ENCODE data around the gene IL4I1. TPM values are rescaled to one million over a fixed set of nuclear protein-coding genes. Genes with fewer than 3 reads are reported as not detected.
A peak's percentile ranks its signal among the peaks of the same experiment; 100 is the strongest.

IL4I1 gene
- total RNA-seq, 1 experiment from 2014 or later, result not detected

DNA sequence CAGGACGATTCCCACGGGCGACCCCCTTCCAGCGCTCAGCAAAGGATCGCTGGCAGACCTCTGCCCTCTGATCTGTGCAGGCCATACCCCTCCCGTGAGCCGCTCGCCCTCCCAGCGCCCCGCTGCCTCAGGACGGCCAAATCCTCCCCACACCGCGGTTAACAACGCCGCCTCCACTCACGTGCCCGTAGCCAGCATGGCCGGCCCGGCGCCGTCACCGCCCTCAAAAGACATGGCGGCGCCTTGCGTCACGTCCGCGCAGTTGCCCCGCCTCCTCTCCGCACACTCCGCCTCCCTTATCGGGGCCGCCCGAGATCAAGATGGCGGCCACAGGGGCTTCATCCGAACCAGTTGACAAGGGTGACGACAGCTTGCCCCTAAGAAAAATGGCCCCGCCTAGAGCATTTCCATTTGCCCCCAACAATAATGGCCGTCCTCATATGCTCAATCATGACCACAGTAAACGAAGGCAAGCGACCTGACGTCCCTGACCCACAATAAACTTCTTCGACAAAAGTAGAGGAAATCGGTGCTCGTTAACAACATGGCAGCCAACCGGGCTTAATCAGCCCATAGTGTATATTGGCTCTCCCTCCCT, 20.2 kb downstream of the IL4I1 start:
- Mint-ChIP-seq H3K9me3 (ENCODE audit: unreplicated experiment) (no peaks in the 10 kb centered on the region), H3K27me3 (ENCODE audit: insufficient read depth, unreplicated experiment) (no peaks in the 10 kb centered on the region), H3K4me3 (ENCODE audit: unreplicated experiment) (no peak overlapping the region), H3K36me3 (ENCODE audit: insufficient read depth, unreplicated experiment) (peaks cover 52% of the 10 kb centered on the region), H3K4me1 (ENCODE audit: insufficient read depth, unreplicated experiment) (peaks cover 10% of the 10 kb centered on the region), H3K27ac (ENCODE audit: low read depth, unreplicated experiment) (no peak overlapping the region)
- POLR2A ChIA-PET, result interaction anchor here (0.7 to 4.0 kb wide), 22 partner anchors 10 to 634 kb away, joined by 3 to 78 read pairs (median 8); partner anchors contain the start of genes AP2A1, ATF5, BCL2L12 and FUZ
- CTCF ChIA-PET, result no interaction called here
- TF ChIP-seq CTCF (IDR thresholded peaks at IDR 0.05; ENCODE audit: unreplicated experiment), result no peak
- BruUV-seq (replicated peaks), result no TSS peak
- intact Hi-C loops (cut with micrococcal nuclease), result loop anchor here (2.0 kb wide), 1 partner anchor 52 kb away; the partner anchor contains the start of genes ATF5 and NUP62
- DNase-seq (ENCODE audit: unreplicated experiment), result peak; percentile 99

- BruUV-seq (replicated peaks), result no TSS peak
- H3K9me3 Mint-ChIP-seq (ENCODE audit: unreplicated experiment), result no peaks in the 10 kb centered on the region
- intact Hi-C loops (cut with micrococcal nuclease), result loop anchor here (2.0 kb wide), 1 partner anchor 53 kb away; the partner anchor contains the start of genes ATF5 and NUP62
- no peak overlapping the region for H3K27ac Mint-ChIP-seq (ENCODE audit: low read depth, unreplicated experiment)
- H3K36me3 Mint-ChIP-seq (ENCODE audit: insufficient read depth, unreplicated experiment), result peaks cover 47% of the 10 kb centered on the region
- POLR2A ChIA-PET, result interaction anchor here (1.0 to 4.0 kb wide), 15 partner anchors 9 to 388 kb away, joined by 3 to 78 read pairs (median 9); partner anchors contain the start of genes AP2A1, ATF5, BCL2L12 and FUZ
- no peaks in the 10 kb centered on the region for H3K27me3 Mint-ChIP-seq (ENCODE audit: insufficient read depth, unreplicated experiment)
- TF ChIP-seq CTCF (IDR thresholded peaks at IDR 0.05; ENCODE audit: unreplicated experiment), result no peak
- H3K4me1 Mint-ChIP-seq (ENCODE audit: insufficient read depth, unreplicated experiment), result peaks cover 10% of the 10 kb centered on the region
- no peak overlapping the region for H3K4me3 Mint-ChIP-seq (ENCODE audit: unreplicated experiment)
- CTCF ChIA-PET, result no interaction called here
- DNase-seq (ENCODE audit: unreplicated experiment), result no peak
Observed at GRCh38 chr19:49875857-49876421, 20.7 kb downstream of the IL4I1 start.

GRCh38 chr19:49875177-49875576, 21.5 kb downstream of the IL4I1 start:
- Mint-ChIP-seq H3K9me3 (ENCODE audit: unreplicated experiment) (no peaks in the 10 kb centered on the region), H3K27ac (ENCODE audit: low read depth, unreplicated experiment) (no peak overlapping the region), H3K4me1 (ENCODE audit: insufficient read depth, unreplicated experiment) (peaks cover 10% of the 10 kb centered on the region), H3K36me3 (ENCODE audit: insufficient read depth, unreplicated experiment) (peaks cover 49% of the 10 kb centered on the region), H3K4me3 (ENCODE audit: unreplicated experiment) (no peak overlapping the region), H3K27me3 (ENCODE audit: insufficient read depth, unreplicated experiment) (no peaks in the 10 kb centered on the region)
- no peak for DNase-seq (ENCODE audit: unreplicated experiment)
- ChIA-PET CTCF (interaction anchor here (0.7 kb wide), 1 partner anchor 138 kb away, joined by 3 read pairs; no protein-coding TSS in a partner anchor), POLR2A (interaction anchor here (0.6 to 4.0 kb wide), 7 partner anchors 9 to 234 kb away, joined by 3 to 78 read pairs (median 4); partner anchors contain the start of genes ATF5, FUZ, NUP62 and PNKP)
- intact Hi-C loops (cut with micrococcal nuclease), result no loop called here
- BruUV-seq (replicated peaks), result no TSS peak
- no peak for TF ChIP-seq CTCF (IDR thresholded peaks at IDR 0.05; ENCODE audit: unreplicated experiment)

- H3K4me3 Mint-ChIP-seq (ENCODE audit: unreplicated experiment), result no peak overlapping the region
- no TSS peak for BruUV-seq (replicated peaks)
- H3K27me3 Mint-ChIP-seq (ENCODE audit: insufficient read depth, unreplicated experiment), result no peaks in the 10 kb centered on the region
- no peak for TF ChIP-seq CTCF (IDR thresholded peaks at IDR 0.05; ENCODE audit: unreplicated experiment)
- H3K36me3 Mint-ChIP-seq (ENCODE audit: insufficient read depth, unreplicated experiment), result peaks cover 44% of the 10 kb centered on the region
- H3K9me3 Mint-ChIP-seq (ENCODE audit: unreplicated experiment), result no peaks in the 10 kb centered on the region
- intact Hi-C loops (cut with micrococcal nuclease), result no loop called here
- CTCF ChIA-PET, result interaction anchor here (0.7 kb wide), 1 partner anchor 137 kb away, joined by 3 read pairs; no protein-coding TSS in a partner anchor
- H3K4me1 Mint-ChIP-seq (ENCODE audit: insufficient read depth, unreplicated experiment), result peaks cover 10% of the 10 kb centered on the region
- H3K27ac Mint-ChIP-seq (ENCODE audit: low read depth, unreplicated experiment), result no peak overlapping the region
- POLR2A ChIA-PET, result interaction anchor here (0.6 to 4.0 kb wide), 4 partner anchors 8 to 234 kb away, joined by 4 to 78 read pairs (median 32); partner anchors contain the start of genes ATF5, NUP62, PNKP and RRAS
- DNase-seq (ENCODE audit: unreplicated experiment), result no peak
Observed at GRCh38 chr19:49874503-49875157, 22.1 kb downstream of the IL4I1 start.

Measured in MCF 10A (cell line).